ENCODE results near the gene AP3B1. TPM values are rescaled to one million over a fixed set of nuclear protein-coding genes. Genes with fewer than 3 reads are reported as not detected.

Gene AP3B1
- total and polyA plus RNA-seq, 12 donors, result 20.0 to 28.3 (median 23.4) TPM

- Histone ChIP-seq H3K27me3 (peaks cover 0 to 4% (median 0%) of the 10 kb centered on the region in 7 donors), H3K36me3 (peaks cover 0 to 2% (median 0%) of the 10 kb centered on the region in 9 donors), H3K27ac (no peak overlapping the region), H3K4me1 (peaks cover 0 to 3% (median 0%) of the 10 kb centered on the region in 9 donors), H3K9me3 (no peaks in the 10 kb centered on the region), H3K4me3 (no peak overlapping the region)
- intact Hi-C loops (cut with DNase I), result no loop called here
- WGBS, 2 donors, result 88 to 92% methylated on average over 19 of the region's 19 CpGs
- no peak for DNase-seq
- no peak for ATAC-seq
- TF ChIP-seq, protein P1, sequence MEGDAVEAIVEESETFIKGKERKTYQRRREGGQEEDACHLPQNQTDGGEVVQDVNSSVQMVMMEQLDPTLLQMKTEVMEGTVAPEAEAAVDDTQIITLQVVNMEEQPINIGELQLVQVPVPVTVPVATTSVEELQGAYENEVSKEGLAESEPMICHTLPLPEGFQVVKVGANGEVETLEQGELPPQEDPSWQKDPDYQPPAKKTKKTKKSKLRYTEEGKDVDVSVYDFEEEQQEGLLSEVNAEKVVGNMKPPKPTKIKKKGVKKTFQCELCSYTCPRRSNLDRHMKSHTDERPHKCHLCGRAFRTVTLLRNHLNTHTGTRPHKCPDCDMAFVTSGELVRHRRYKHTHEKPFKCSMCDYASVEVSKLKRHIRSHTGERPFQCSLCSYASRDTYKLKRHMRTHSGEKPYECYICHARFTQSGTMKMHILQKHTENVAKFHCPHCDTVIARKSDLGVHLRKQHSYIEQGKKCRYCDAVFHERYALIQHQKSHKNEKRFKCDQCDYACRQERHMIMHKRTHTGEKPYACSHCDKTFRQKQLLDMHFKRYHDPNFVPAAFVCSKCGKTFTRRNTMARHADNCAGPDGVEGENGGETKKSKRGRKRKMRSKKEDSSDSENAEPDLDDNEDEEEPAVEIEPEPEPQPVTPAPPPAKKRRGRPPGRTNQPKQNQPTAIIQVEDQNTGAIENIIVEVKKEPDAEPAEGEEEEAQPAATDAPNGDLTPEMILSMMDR (IDR thresholded peaks at IDR 0.05), result no peak
Observed at GRCh38 chr5:77987988-77988387, 306.5 kb downstream of the AP3B1 start.

DNA sequence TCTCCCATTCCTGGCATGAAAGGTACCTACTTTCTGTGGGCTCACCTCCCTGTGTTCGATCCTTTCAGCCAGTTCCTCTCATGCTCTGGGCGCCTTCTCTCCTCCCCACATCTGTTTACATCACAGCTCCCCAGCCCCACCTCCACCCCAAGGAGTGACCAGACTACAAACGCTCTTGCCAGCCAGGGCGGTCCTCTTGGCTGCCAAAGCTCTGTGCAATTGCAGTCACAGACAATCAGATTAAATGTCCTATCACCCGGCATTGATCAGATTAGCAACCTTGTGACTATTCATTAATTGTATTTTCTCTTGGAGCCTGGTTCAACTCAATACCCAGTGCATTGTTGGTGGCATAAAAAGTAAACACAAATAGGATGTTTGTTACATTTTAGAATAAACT is 307.2 kb downstream of the AP3B1 start:
- intact Hi-C loops (cut with DNase I), result no loop called here
- peaks cover 0 to 2% (median 0%) of the 10 kb centered on the region in 9 donors for H3K36me3 ChIP-seq
- ATAC-seq (no peak), DNase-seq (no peak)
- WGBS, 2 donors, result 66 to 69% methylated on average over 5 of the region's 5 CpGs
- H3K27me3 ChIP-seq, result peaks cover 0 to 4% (median 0%) of the 10 kb centered on the region in 7 donors
- no peaks in the 10 kb centered on the region for H3K9me3 ChIP-seq
- no peak overlapping the region for H3K4me3 ChIP-seq
- no peak overlapping the region for H3K27ac ChIP-seq
- TF ChIP-seq, protein P1 (IDR thresholded peaks at IDR 0.05), result no peak
- H3K4me1 ChIP-seq, result peaks cover 0 to 3% (median 0%) of the 10 kb centered on the region in 9 donors

DNA sequence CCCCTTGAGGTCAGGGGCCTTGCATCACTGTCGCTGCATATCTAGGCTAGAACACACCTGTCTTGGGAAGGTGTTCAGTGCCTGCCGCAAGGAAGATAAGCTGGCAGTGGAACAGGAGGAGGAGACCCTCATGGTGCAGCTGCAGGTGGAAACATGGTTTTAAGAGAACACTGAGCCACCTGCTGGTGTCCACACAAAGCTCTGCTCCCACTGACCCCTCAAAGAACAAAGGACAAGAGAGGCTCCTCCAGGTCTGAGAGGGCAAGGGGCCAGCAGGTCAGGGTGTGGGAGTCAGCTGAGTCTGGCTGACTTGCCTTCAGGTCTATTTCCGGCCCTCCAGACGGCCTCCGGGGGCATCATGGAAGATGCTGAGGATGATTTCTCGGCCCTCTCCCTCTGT is 308.2 kb downstream of the AP3B1 start:
- peaks cover 0 to 3% (median 0%) of the 10 kb centered on the region in 9 donors for H3K4me1 ChIP-seq
- WGBS, 2 donors, result 71 to 75% methylated on average over 6 of the region's 6 CpGs
- H3K4me3 ChIP-seq, result no peak overlapping the region
- no peak for ATAC-seq
- TF ChIP-seq, protein P1 (IDR thresholded peaks at IDR 0.05), result no peak
- H3K27me3 ChIP-seq, result peaks cover 0 to 4% (median 0%) of the 10 kb centered on the region in 7 donors
- intact Hi-C loops (cut with DNase I), result no loop called here
- no peak for DNase-seq
- H3K36me3 ChIP-seq, result peaks cover 0 to 2% (median 0%) of the 10 kb centered on the region in 9 donors
- H3K27ac ChIP-seq, result no peak overlapping the region
- H3K9me3 ChIP-seq, result no peaks in the 10 kb centered on the region

DNA sequence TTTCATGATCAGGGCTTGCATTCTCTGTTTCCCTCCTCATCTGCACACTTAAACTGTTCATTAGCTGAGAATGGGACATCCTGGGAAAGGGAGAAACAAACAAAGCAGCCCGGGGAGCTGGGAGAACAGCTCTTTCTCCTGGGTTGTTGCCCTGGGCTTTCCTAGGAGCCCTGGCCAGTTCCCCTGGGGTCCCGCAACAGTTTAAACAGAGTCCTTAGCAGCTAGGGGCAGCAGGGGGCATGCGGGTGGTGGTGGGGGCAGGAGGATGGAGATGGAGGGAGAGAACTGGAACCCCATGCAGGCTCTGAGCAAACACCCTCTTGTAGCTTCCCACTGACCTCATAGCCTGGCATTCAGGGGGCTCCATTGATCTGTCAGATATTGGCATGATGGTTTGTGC is 309.3 kb downstream of the AP3B1 start:
- TF ChIP-seq, protein P1 (IDR thresholded peaks at IDR 0.05), result no peak
- no peak for DNase-seq
- WGBS, 2 donors, result 43 to 63% methylated on average over 3 of the region's 3 CpGs
- intact Hi-C loops (cut with DNase I), result no loop called here
- Histone ChIP-seq H3K9me3 (no peaks in the 10 kb centered on the region), H3K4me3 (no peak overlapping the region), H3K27me3 (peaks cover 0 to 10% (median 0%) of the 10 kb centered on the region in 7 donors), H3K27ac (no peak overlapping the region), H3K4me1 (peaks cover 0 to 3% (median 0%) of the 10 kb centered on the region in 9 donors), H3K36me3 (peaks cover 0 to 2% (median 0%) of the 10 kb centered on the region in 9 donors)
- ATAC-seq, result no peak
